ENCODE measurements around the gene TTLL8. TPM values are rescaled to one million over a fixed set of nuclear protein-coding genes. Genes with fewer than 3 reads are reported as not detected.

The TTLL8 gene
- total RNA-seq, 3 donors from 2014 or later = not detected

- Histone ChIP-seq H3K27ac (no peak within 1 kb of the TSS), H3K36me3 (no peaks in the 10 kb centered on the region), H3K4me3 (no peak within 1 kb of the TSS), H3K9me3 (no peaks in the 10 kb centered on the region), H3K27me3 (peaks cover 15 to 76% of the 10 kb centered on the region in 2 donors), H3K4me1 (peaks cover 0 to 7% of the 10 kb centered on the region in 2 donors)
- DNase-seq (ENCODE audit: low spot score in 2 of 2) = no peak
- no peak for TF ChIP-seq POLR2A (IDR thresholded peaks at IDR 0.05)
- TF ChIP-seq CTCF (IDR thresholded peaks at IDR 0.05) = no peak
- no peak for TF ChIP-seq POLR2AphosphoS5 (IDR thresholded peaks at IDR 0.05)
- intact Hi-C loops (cut with DNase I; ENCODE audit: low total_unique reads) = no loop called here
Observed at GRCh38 chr22:50012211-50013181, 45.6 kb downstream of the TTLL8 start, which contains the start of gene IL17REL. Gene IL17REL, minus strand, starts transcription at chr22:50012765. Its CDS starts 119 bp downstream, at chr22:50012646.

- H3K4me3 ChIP-seq = no peak overlapping the region
- no peaks in the 10 kb centered on the region for H3K9me3 ChIP-seq
- DNase-seq (ENCODE audit: low spot score in 2 of 2) = no peak
- H3K36me3 ChIP-seq = no peaks in the 10 kb centered on the region
- peaks cover 15 to 67% of the 10 kb centered on the region in 2 donors for H3K27me3 ChIP-seq
- intact Hi-C loops (cut with DNase I; ENCODE audit: low total_unique reads) = no loop called here
- H3K4me1 ChIP-seq = peaks cover 0 to 7% of the 10 kb centered on the region in 2 donors
- TF ChIP-seq CTCF (IDR thresholded peaks at IDR 0.05) (no peak), POLR2A (IDR thresholded peaks at IDR 0.05) (no peak), POLR2AphosphoS5 (IDR thresholded peaks at IDR 0.05) (no peak)
- H3K27ac ChIP-seq = no peak overlapping the region
Observed at GRCh38 chr22:50011447-50012210, 46.5 kb downstream of the TTLL8 start.

GRCh38 chr22:50010676-50011446, 47.2 kb downstream of the TTLL8 start:
- peaks cover 15 to 60% of the 10 kb centered on the region in 2 donors for H3K27me3 ChIP-seq
- no peaks in the 10 kb centered on the region for H3K9me3 ChIP-seq
- H3K4me3 ChIP-seq = peak overlapping the region in 1 of 3 donors; percentile 45
- intact Hi-C loops (cut with DNase I; ENCODE audit: low total_unique reads) = no loop called here
- no peak for TF ChIP-seq CTCF (IDR thresholded peaks at IDR 0.05)
- no peak for TF ChIP-seq POLR2AphosphoS5 (IDR thresholded peaks at IDR 0.05)
- TF ChIP-seq POLR2A (IDR thresholded peaks at IDR 0.05) = no peak
- no peaks in the 10 kb centered on the region for H3K36me3 ChIP-seq
- no peak for DNase-seq (ENCODE audit: low spot score in 2 of 2)
- H3K27ac ChIP-seq = no peak overlapping the region
- peaks cover 0 to 7% of the 10 kb centered on the region in 2 donors for H3K4me1 ChIP-seq

- peaks cover 15 to 51% of the 10 kb centered on the region in 2 donors for H3K27me3 ChIP-seq
- peak overlapping the region in 1 of 3 donors; percentile 45 for H3K4me3 ChIP-seq
- no peak overlapping the region for H3K27ac ChIP-seq
- H3K36me3 ChIP-seq = no peaks in the 10 kb centered on the region
- intact Hi-C loops (cut with DNase I; ENCODE audit: low total_unique reads) = no loop called here
- TF ChIP-seq CTCF (IDR thresholded peaks at IDR 0.05) = no peak
- no peak for TF ChIP-seq POLR2AphosphoS5 (IDR thresholded peaks at IDR 0.05)
- TF ChIP-seq POLR2A (IDR thresholded peaks at IDR 0.05) = no peak
- H3K4me1 ChIP-seq = peaks cover 0 to 7% of the 10 kb centered on the region in 2 donors
- peak in 1 of 2 donors; percentile 67 for DNase-seq (ENCODE audit: low spot score in 2 of 2)
- H3K9me3 ChIP-seq = no peaks in the 10 kb centered on the region
Observed at GRCh38 chr22:50009765-50010675, 48.1 kb downstream of the TTLL8 start.
